ENCODE results near the gene DYNLRB1.
"Not testable (repeated sequence)": the region's sequence is repeated elsewhere in the genome, so short reads cannot be mapped to it uniquely, and the experiment has no call there.

DYNLRB1 gene

GRCh38 chr20:34485068-34485634 is 31.1 kb upstream of the DYNLRB1 start:
- Histone ChIP-seq H3K4me3 (no peak overlapping the region), H3K27ac (no peak overlapping the region)
- TF ChIP-seq CTCF (IDR thresholded peaks at IDR 0.05): no peak
- no peak for DNase-seq (ENCODE audit: low spot score)

- Histone ChIP-seq H3K4me3 (no peak overlapping the region), H3K27ac (no peak overlapping the region)
- TF ChIP-seq CTCF (IDR thresholded peaks at IDR 0.05): no peak
- DNase-seq (ENCODE audit: low spot score): no peak
Observed at GRCh38 chr20:34491226-34491931, 24.8 kb upstream of the DYNLRB1 start.

GRCh38 chr20:34491932-34492509 is 24.2 kb upstream of the DYNLRB1 start:
- DNase-seq (ENCODE audit: low spot score): no peak
- no peak overlapping the region for H3K27ac ChIP-seq
- no peak overlapping the region for H3K4me3 ChIP-seq
- TF ChIP-seq CTCF (IDR thresholded peaks at IDR 0.05): no peak

- no peak for TF ChIP-seq CTCF (IDR thresholded peaks at IDR 0.05)
- no peak for DNase-seq (ENCODE audit: low spot score)
- H3K27ac ChIP-seq: no peak overlapping the region
- H3K4me3 ChIP-seq: no peak overlapping the region
Observed at GRCh38 chr20:34493646-34494045, 22.6 kb upstream of the DYNLRB1 start.

- TF ChIP-seq CTCF (IDR thresholded peaks at IDR 0.05): no peak
- DNase-seq (ENCODE audit: low spot score): no peak
- Histone ChIP-seq H3K27ac (no peak overlapping the region), H3K4me3 (no peak overlapping the region)
Observed at GRCh38 chr20:34495307-34495706, 20.9 kb upstream of the DYNLRB1 start.

- Histone ChIP-seq H3K4me3 (no peak overlapping the region), H3K27ac (no peak overlapping the region)
- DNase-seq (ENCODE audit: low spot score): no peak
- no peak for TF ChIP-seq CTCF (IDR thresholded peaks at IDR 0.05)
Observed at GRCh38 chr20:34495916-34496315, 20.3 kb upstream of the DYNLRB1 start.

GRCh38 chr20:34497596-34497995 is 18.6 kb upstream of the DYNLRB1 start:
- H3K27ac ChIP-seq; DNase-seq (ENCODE audit: low spot score); H3K4me3 ChIP-seq: not testable (repeated sequence)

Data from coronary artery (tissue), 2 donors.